Activated CD4-positive, CD25-positive, alpha-beta regulatory T cell treated with anti-CD3 and anti-CD28 coated beads, Interleukin-2, amount 50 U/mL, for 72 hours (primary cell): ENCODE measurements around the gene TEPSIN.

ENCODE experiments used
- DNase-seq: peaks from one replicate; pipeline ENCODE4 v3.0.0; 2021

Gene TEPSIN

DNA sequence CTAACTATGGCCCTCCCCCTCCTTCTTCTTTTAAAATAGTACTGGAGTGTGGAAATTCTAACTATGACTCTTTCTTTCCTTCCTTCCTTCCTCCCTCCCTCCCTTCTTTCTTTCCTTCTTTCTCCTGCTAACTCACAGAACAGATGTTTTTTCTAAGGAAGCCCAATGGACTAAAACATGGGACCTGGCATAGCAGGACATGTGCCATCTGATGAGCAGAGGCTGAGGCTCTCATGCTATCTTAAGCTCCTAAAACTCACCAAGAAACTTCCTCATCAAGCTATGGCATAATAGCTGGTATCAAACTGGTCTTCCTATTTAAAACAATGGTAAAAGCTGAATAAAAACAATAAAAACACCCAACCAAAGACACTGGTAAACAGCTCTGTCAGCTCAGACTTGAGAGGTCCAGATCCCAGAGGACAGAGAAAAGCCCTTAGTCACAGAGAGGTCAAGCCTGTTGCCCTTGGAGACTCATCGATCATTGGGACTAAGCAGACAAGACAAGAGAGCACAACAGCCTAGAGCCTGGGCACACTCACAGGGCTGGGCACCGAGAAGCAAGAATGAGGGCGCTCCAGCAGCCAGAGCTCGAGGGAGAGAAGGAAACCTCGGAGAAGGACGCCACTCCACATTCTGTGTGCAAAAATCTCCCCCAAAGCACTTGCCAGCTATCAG, 28.7 kb upstream of the TEPSIN start:
- no peak for DNase-seq

DNA sequence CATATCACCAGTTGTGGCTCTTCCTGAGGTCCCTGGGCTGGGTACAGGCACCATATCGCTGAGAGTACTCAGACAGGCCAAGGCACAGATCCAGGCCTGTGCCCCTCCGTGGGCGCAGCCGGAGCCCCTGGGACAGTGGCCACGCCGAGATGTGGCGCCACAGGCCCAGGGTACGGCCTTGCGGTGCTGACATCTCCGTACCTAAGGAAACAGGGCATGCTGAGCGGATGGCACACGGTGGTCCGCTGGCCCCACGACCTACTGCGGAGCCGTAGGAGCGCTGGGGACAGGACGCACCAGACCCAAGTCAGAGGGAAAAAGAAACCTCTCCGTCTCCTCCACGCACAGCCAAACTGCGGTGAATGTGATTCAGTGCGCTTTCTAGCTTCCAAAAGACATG, 26.7 kb upstream of the TEPSIN start:
- no peak for DNase-seq

DNA sequence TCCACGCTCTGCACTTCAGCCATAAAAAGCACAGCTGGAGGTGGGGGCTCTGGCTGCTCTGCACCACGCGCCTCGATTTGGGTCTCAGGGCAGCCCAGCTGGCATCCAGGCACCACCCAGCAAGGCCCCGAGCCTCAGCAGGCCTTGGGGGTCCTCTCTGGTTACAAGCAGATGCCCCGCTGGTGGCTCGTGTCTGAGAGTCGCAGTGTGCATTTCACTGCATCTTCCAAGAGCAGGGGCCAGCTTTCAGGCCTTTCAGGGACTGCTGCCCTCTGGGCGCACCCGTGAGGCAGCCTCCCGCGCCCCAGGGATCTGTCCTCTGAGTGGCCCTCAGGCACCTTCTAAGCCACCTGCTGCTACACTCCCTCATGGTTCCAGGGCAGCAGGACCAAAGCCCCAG, 25.8 kb upstream of the TEPSIN start:
- DNase-seq = no peak

DNA sequence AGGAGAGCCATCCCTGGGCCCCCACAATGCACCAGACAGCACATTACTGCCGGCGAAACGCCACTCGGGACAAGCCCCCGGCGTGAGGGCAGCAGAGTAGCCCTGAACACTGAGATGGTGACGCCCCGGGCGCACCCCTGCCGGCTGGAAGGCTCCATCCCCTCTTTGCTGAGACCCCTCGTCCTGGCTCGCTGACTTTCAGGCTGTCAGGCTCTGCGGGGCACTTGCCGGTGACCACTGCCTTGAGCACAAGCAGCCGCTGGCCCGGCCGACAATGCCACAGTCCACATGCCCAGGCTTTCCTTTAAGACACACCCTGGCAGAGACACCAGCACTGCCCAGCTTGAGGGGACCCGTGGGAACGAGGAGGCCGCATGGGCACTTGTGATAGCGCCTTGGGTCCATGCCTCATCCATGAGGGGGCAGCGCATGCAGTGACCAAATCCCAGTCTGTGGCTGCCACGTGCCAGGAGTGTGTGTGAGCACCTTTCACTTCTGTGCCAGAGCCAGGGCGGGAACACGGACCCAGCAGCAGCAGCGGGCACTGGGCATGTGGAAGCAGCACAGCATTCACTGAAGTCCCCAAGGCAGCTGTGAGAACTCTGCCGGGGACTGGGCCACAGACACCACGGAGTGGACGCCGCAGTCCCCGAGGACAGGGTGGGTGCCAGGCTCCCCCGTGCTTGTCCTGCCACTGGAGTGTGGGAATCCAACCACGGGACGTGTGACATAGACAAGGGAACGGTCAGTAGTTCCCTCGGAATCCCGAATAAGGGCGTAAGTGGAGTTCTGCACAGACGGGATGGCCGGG, 24.7 kb upstream of the TEPSIN start:
- DNase-seq = no peak

DNA sequence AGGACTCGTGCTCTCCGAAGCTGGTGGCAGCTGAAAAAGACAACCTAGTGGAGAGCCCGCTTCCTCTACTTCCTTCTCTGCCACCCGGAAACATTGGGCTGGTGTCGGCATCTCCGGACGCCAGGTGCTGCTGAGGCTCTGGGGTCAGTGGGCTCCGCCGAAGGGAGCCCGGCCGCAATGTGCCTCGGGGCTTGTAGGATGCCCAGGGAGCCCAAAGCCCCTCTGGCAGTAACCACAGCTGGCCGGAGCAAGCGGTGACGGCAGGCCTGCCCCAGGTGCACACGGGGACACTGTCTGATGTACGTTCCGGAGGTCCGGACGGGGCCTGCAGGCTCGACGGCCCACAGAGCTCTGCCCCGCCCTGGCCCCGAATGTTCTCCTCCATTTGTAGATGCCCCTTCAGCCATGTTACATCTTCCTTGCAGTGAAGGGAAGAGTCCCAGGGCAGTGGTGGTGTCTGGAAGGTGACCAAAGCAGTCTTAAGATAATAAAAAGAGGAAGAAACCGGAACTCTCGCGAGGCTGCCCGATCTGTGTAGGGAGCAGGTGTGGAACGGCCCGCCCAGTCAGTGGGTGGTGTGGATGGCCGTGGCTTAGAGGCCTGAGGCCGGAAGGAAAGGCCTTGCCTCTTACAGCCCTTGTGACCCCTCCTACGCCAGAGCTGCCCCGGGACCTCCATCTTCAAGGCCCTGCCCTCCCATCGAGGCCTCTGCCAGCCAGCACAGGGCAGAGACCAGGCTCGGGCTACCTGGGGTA, 22.9 kb upstream of the TEPSIN start:
- no peak for DNase-seq

DNA sequence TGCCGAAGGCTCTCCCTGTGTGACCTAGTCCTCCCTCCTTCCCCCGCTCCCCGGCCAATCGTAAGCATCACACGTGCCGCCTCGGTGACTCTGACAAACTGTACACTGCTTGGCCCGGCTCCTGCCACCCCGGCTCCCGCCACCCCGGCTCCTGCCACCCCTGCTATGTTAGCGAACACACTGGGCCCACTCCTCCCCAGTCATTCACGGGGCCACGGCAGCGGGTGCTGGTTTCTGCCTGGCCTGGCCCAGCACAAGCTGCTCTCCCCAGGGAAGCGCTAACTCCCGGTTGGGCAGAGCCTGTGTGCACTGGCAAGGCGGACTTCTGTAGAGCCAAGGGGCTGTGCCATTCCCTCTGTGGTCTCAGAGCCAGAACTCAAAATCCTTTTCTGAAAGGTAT, 22.2 kb upstream of the TEPSIN start:
- no peak for DNase-seq

DNA sequence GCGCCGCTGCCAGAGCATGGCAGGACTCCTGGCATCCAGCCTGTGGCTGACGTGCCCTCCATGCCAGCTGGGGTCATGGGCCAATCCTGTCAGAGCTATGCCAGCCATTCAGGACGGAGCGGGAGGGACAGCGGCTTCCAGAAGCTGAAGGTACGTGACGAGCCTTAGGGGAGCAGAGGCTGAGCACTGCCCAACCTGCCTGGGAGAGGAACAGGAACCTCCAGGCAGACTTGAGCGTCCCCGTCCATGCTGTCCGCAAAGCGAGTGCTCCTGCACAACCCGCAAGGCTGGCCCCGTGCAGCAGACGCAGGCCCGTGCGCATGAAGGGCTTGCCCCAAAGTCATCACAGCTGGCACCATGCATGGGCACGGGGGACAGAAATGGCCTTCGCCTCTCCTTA, 21.8 kb upstream of the TEPSIN start:
- no peak for DNase-seq

DNA sequence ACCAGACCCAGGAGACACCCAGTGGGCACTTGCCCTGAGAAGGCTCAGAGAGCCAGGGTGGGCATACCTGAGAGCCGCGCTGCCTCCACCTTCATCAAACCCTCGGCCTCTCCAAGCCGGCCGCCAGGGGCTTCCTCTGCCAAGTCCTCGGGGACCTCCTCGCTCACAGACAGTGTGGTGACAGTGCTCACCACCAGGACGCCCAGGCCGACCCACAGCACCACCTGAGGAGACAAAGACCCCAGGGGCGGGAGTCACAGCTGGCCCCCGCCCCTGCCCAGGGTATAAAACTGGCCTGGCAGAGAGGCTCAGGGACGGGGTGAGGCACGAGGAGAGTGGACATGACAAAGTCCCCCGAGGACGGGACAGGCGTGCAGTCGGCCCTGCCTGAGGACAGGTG, 21.3 kb upstream of the TEPSIN start:
- no peak for DNase-seq

DNA sequence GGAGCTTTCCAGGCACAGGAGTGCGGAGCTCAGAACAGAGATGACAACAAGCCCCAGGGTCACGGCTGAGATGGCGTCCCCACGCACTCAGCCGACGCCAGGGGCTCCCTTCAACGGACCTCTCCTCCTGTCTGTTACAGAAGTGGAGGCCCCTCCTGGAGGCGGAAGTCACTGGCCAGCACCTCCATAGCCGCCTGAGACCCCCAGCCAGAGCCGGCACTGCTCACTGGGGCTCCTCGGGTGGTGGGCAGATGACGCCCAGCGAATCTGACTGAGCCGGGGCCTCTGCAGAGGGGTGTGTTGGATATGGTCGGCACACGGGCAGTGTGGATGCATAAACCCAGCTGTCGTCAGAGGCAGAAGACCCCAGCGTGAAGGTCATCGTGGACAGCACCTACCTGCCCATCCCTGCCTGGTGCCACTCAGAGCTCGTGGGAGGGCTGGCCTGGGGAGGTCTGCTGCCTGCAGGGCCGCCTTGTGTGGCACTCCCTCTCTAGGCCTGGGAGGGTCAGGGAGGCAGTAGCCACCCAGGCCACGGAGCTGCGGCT, 20.3 kb upstream of the TEPSIN start:
- DNase-seq = no peak

DNA sequence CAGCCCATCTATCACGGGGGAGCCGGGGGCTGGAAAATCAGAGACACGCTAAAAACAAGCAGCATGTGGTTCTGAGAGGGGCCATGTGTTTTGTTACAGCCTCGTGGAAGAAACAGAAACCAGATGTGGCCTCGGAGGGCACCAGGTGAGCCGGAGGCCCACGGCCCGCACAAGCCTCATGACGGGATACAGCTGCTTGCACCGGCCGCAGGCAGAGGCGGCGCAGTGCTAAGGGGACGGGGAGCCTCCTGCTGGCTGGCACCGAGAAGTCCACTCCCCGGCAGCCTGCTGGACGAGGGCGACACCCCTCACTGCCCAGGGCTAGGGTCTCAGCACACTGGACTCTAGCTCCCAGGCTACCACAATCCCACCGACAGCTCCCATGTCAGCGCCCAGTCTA, 19.4 kb upstream of the TEPSIN start:
- DNase-seq = no peak

DNA sequence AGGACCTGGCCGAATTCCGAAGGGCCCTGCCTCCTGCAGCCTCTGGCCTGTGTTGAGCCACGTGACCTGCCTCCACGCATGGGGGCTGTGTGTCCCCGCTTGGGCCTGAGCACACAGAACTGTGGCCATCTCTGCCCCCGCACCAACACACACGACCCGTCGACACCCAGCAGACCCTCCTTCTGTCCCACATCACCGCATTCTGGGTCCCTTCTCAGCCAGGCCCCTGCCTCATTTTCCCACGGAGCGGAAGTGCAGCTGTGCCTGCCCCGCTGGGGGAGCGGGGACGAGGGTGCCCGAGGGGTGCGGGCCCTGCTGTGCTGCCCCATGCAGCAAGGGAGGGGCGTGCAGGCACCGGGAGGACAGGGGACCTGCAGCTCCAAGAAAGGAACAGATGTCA, 18.7 kb upstream of the TEPSIN start:
- no peak for DNase-seq

DNA sequence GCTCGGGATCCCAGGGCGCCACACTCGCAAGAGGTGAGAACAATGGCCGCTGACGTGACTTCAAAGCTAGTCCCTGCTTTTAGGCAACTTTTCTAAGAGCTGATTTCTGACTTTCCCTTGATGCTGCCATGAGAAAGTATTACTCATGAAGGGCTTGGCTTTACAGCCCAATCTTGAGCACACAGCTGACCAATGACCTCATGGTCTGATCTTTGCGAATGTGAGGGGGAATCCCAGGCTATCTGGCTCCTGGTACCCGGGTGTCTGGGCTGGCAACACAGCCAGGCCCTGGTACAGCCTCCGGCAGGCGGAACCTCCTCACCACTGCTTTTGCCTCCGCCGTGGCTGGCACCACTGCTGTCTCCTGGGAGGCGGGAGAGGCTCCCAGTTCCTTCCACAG, 17.8 kb upstream of the TEPSIN start:
- DNase-seq = no peak

DNA sequence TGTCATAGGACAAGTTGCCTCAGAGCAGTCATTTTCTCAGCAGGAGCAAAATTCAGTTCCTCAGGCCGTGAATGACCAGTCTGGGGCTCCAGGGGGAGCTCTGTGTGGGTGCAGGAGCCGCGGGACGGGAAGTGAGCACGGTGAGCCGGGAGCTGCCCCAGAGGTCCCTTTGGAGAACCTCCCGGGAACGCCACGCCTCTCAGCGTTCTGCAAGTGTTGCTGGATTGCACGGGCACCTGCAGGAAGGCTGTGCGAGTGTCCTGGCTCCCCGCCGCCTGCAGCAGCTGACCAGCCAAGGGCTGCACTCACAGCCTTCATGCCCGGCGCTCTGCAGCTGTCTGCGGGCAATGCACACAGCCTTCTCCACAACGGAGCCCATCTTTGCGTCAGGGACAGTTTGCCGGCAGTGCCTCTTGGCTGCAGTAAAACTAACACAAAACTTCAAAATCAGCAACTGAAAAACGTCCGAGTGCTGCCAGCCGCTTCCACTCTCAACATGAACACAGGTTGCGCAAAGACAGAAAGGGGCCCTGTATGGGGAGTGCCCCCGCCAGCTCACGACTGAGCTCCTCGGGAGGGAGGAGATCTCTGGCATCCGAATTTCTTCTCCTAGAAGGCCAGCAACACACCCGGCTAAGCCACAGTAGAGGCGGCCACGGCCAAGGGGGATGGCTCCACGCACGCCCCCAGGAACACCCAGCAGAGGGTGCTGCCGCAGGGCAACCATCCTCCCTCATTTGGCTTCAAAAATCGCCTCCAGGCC, 16.3 kb upstream of the TEPSIN start:
- DNase-seq = no peak

DNA sequence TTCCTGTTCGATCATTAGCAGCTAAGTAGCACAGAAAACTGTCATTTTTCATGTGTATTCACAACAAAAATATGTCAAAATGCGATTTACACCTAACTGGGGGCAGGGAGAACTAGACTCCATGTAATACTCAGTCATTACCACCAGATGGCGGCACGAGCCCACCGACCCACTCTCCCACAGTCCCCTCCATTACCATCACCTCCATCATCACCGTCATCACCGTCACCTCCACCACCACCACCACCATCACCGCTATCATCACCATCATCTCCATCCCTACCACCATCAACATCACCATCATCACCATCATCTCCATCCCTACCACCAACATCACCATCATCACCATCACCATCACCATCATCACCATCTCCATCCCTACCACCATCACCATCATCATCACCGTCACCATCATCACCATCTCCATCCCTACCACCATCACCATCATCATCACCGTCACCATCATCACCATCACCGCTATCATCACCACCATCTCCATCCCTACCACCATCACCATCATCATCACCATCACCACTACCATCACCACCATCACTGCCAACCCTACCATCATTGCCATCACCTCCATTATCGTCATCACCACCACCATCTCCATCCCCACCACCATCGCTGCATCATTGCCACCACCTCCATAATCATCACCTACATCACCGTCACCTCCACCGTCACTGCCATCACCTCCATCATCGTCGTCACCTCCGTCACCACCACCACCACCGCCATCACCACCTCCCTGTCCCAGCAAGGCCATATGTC, 14.7 kb upstream of the TEPSIN start:
- peak; percentile 58 for DNase-seq

DNA sequence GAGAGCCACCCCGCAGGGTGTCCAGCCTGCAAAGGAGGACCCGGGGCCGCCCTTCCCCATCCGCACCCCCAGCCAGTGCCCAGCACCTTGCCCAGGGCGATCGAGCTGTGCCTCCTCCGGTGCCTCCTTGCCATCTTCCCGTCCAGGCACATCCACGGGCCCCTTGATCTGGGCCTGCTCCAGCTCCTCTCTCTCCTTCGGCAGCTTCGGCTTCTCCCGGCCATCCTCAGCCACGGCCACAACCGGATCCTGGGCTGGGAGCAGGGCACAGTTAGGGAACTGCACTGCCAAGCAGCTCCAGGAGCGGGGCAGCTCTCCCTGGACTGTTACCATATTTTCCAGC, 14.1 kb upstream of the TEPSIN start:
- no peak for DNase-seq

DNA sequence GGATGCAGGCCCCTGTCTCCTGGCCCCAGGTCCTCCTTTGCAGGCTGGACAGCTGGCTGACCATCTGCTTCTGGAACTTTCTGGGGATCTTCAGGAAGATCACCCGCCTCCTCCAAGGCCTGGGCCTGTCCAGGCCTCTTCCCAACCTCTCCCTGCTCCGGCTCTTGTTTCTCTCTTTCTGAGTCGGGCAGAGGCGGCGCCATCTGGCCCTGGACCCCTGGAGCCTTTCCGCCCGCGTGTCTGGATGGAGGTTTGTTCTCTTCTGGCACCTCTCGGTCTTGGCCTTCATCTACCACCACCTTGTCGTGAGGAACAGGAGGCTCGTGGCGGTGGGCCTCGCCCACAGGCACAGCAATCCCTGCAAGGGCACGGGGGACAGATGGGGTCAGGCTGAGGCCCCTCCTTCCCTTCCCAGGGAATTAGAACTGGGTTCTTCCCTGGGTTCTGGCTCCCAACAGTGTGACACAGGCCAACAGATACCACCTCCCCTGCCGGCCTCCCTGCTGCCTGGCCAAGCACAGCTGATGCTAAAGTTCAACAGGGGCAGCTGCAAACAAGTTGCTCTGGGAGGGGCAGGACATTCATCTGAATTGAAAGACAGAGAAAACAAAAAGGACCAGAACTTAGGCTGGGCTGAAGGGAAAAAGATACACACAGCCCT, 13.6 kb upstream of the TEPSIN start:
- no peak for DNase-seq

DNA sequence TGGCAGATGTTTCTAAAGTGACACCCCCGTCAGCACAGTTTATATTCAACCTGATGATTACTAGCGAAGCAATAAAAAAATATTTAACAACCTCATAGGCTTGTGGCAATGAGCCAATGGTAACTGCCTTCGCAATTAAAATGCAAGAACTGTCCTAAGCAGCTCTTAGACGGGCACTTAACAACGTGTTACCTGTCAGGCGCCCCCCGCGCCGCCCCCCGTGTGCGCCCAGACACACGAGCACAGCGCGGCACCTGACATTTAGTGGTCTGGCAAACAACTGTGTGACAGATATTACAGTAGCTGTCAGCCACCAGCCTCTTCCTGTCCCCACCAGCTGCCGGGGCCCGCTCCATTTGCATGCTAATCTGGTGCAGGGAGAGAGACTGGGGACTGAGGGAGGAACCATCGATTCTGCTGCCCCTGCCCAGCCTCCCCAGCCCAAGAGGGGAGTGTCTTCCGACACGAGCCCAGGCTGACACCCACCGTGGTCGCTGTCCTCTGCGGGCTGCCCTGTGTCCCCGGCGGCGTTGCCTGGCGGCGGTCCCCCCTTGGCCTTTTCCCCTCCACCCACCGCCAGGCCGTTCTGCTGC, 12.9 kb upstream of the TEPSIN start:
- DNase-seq = no peak

DNA sequence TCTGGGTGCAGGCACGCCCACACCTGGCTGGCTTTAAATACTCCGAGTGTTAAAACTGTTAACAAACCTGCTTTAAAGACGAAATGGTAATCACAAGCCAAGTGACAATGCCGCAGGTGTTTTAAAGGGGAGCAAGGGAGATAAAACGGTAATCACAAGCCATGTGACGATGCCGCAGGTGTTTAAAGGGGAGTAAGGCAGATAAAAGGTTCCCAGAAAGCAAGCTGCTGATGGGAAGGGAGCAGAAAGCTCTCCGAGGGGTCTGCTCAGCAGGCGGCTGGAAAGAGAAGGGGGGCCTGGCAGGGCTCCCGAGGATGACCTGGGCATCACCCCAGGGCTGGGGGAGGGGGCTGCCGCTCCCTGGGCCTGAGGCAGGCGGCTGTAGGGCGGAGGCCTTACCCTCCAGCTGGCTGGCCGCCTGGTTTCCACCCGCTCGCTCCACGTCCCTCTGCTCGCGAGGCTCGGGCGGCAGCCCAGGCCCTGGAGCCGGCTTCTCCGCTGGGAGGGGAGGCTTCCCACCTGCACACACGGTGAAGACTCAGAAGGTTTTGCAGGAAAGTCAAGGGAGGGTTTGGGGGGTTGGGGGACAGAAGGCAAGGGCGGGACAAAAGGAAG, 12.3 kb upstream of the TEPSIN start:
- no peak for DNase-seq

DNA sequence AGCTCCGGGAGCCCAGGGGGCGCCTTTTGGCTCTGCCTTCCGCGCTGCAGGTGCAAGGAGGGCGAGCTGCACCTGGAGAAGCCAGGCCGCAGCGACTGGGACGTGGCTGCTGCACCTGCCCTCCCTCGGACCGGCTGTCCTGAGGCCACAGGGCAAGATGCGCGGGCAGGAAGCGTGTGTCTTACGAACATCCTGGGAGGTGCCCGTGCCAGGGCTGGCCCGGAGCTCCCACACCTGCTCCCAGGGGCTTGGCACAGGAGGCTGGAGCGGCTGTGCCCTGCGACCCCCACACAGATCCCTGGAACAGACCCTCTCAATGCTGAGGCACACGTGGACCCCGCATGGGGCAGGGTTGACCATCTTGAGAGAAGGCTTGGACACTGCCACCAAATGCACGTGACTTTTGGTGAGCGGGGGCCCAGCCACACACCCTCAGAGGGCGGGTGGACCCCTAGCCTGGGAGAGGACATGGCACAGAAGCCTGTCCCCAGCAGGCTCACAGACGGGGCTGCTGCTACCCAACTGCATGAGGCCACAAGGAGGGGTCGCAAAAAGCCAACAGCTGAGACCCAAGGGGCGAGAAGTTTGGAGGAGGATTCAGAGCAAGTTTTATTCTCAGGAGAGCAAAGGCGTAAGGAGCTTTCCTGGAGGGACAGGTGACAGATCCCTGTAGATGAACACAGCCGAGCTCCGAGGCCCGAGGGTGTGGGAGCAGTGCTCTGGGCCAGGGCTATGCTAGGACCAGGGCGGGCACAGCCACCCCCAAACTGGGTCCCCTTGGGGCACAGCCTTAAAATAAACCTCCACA, 11.6 kb upstream of the TEPSIN start:
- no peak for DNase-seq
